HEK293T (cell line): ENCODE measurements around the gene HIRA.

ENCODE experiments used
- CTCF ChIA-PET: fragments of 350-600 bp; formaldehyde crosslinking; extraction: SDS; loops from one replicate; lab custom pipeline; 2021; ENCODE audit warnings: antibody characterized with exemption, inconsistent platforms; lab: Yijun Ruan, JAX
- POLR2A ChIA-PET: fragments of 350-600 bp; formaldehyde crosslinking; extraction: SDS; loops from one replicate; lab custom pipeline; 2020; ENCODE audit warnings: antibody characterized with exemption, inconsistent platforms; lab: Yijun Ruan, JAX
- DNase-seq: peaks from one replicate; pipeline ENCODE4 v3.0.0; 2012; ENCODE audit warnings: mixed read lengths; ENCODE audit errors: extremely low spot score
- ARNT ChIP-seq: fragments of 450-650 bp; IDR thresholded peaks from 2 replicates; pipeline ENCODE4 v1.6.1; 2017; ENCODE audit warnings: mild to moderate bottlenecking
- BHLHE40 ChIP-seq: fragments of 450-650 bp; IDR thresholded peaks from 2 replicates; pipeline ENCODE4 v1.6.1; 2016; ENCODE audit warnings: mild to moderate bottlenecking, moderate library complexity, borderline replicate concordance
- CTBP1 ChIP-seq: fragments of 450-650 bp; IDR thresholded peaks from 2 replicates; pipeline ENCODE4 v1.6.1; 2016; ENCODE audit warnings: borderline replicate concordance
- ELF4 ChIP-seq: fragments of 450-650 bp; IDR thresholded peaks from 2 replicates; pipeline ENCODE4 v1.6.1; 2017; ENCODE audit warnings: antibody characterized with exemption
- FOXA1 ChIP-seq: fragments of 450-650 bp; IDR thresholded peaks from 2 replicates; pipeline ENCODE4 v1.6.1; 2016; ENCODE audit warnings: mild to moderate bottlenecking
- FOXK2 ChIP-seq: fragments of 450-650 bp; IDR thresholded peaks from 2 replicates; pipeline ENCODE4 v1.6.1; 2016; ENCODE audit warnings: mild to moderate bottlenecking
- FOXM1 ChIP-seq: fragments of 450-650 bp; IDR thresholded peaks from 2 replicates; pipeline ENCODE4 v1.6.1; 2017; ENCODE audit warnings: mild to moderate bottlenecking, borderline replicate concordance
- HDGF ChIP-seq: fragments of 450-650 bp; IDR thresholded peaks from 2 replicates; pipeline ENCODE4 v1.6.1; 2017; ENCODE audit warnings: antibody characterized with exemption, borderline replicate concordance
- L3MBTL2 ChIP-seq: fragments of 450-650 bp; conservative IDR thresholded peaks from 2 replicates; pipeline ENCODE4 v1.6.1; 2016; ENCODE audit warnings: mild to moderate bottlenecking
- LEF1 ChIP-seq: fragments of 450-650 bp; IDR thresholded peaks from 2 replicates; pipeline ENCODE4 v1.6.1; 2017; ENCODE audit warnings: mild to moderate bottlenecking, borderline replicate concordance
- NFRKB ChIP-seq: fragments of 450-650 bp; IDR thresholded peaks from 2 replicates; pipeline ENCODE4 v1.6.1; 2016; ENCODE audit warnings: mild to moderate bottlenecking, moderate library complexity
- PKNOX1 ChIP-seq: fragments of 450-650 bp; IDR thresholded peaks from 2 replicates; pipeline ENCODE4 v1.6.1; 2016
- SP1 ChIP-seq: fragments of 450-650 bp; IDR thresholded peaks from 2 replicates; pipeline ENCODE4 v1.6.1; 2017
- SUZ12 ChIP-seq: fragments of 450-650 bp; IDR thresholded peaks from 2 replicates; pipeline ENCODE4 v1.6.1; 2016; ENCODE audit warnings: mild to moderate bottlenecking
- TARDBP ChIP-seq: fragments of 450-650 bp; IDR thresholded peaks from 2 replicates; pipeline ENCODE4 v1.6.1; 2016
- ZNF384 ChIP-seq: fragments of 450-650 bp; IDR thresholded peaks from 2 replicates; pipeline ENCODE4 v1.6.1; 2016

The HIRA gene

GRCh38 chr22:19456541-19456940, 25.0 kb upstream of the HIRA start:
- TF ChIP-seq FOXA1: no peak
- no peak for TF ChIP-seq TARDBP
- TF ChIP-seq SUZ12: no peak
- no peak for TF ChIP-seq PKNOX1
- no peak for TF ChIP-seq L3MBTL2
- TF ChIP-seq LEF1: no peak
- no peak for TF ChIP-seq FOXM1
- TF ChIP-seq BHLHE40: no peak
- no peak for TF ChIP-seq ARNT
- no peak for TF ChIP-seq ZNF384
- no peak for TF ChIP-seq ELF4
- no peak for TF ChIP-seq FOXK2
- ChIA-PET CTCF (no interaction called here), POLR2A (no interaction called here)
- no peak for DNase-seq

- ChIA-PET POLR2A (no interaction called here), CTCF (no interaction called here)
- DNase-seq: no peak
- no peak for TF ChIP-seq L3MBTL2
- no peak for TF ChIP-seq ZNF384
- TF ChIP-seq CTBP1: no peak
Observed at GRCh38 chr22:19455585-19456370, 24.2 kb upstream of the HIRA start.

- TF ChIP-seq L3MBTL2 (no peak), ELF4 (no peak), BHLHE40 (no peak), HDGF (no peak), PKNOX1 (no peak), NFRKB (no peak), ARNT (no peak), ZNF384 (no peak), TARDBP (no peak), FOXA1 (no peak), CTBP1 (no peak), SUZ12 (no peak), FOXK2 (no peak), SP1 (no peak), LEF1 (no peak), FOXM1 (no peak)
- no peak for DNase-seq
- ChIA-PET CTCF (no interaction called here), POLR2A (no interaction called here)
Observed at GRCh38 chr22:19455033-19455432, 23.5 kb upstream of the HIRA start.

- CTCF ChIA-PET: interaction anchor here (0.9 kb wide), 1 partner anchor 20 kb away, joined by 3 read pairs; no protein-coding TSS in a partner anchor
- no peak for DNase-seq
- POLR2A ChIA-PET: no interaction called here
- TF ChIP-seq SP1 (no peak), ARNT (no peak), PKNOX1 (no peak), FOXK2 (no peak), LEF1 (no peak), FOXM1 (no peak), FOXA1 (no peak)
Observed at GRCh38 chr22:19454156-19454555, 22.6 kb upstream of the HIRA start.

- TF ChIP-seq SP1 (no peak), HDGF (no peak)
- DNase-seq: no peak
- ChIA-PET POLR2A (no interaction called here), CTCF (interaction anchor here (0.9 kb wide), 1 partner anchor 20 kb away, joined by 3 read pairs; no protein-coding TSS in a partner anchor)
Observed at GRCh38 chr22:19453718-19454117, 22.2 kb upstream of the HIRA start.

- POLR2A ChIA-PET: interaction anchor here (0.6 to 2.2 kb wide), 2 partner anchors 25 to 28 kb away, joined by 3 to 7 read pairs; partner anchors contain the start of gene CDC45
- no peak for DNase-seq
- TF ChIP-seq FOXA1: no peak
- no peak for TF ChIP-seq PKNOX1
- no peak for TF ChIP-seq NFRKB
- no peak for TF ChIP-seq FOXK2
- TF ChIP-seq ZNF384: no peak
- TF ChIP-seq LEF1: no peak
- no peak for TF ChIP-seq SUZ12
- TF ChIP-seq ARNT: no peak
- TF ChIP-seq CTBP1: no peak
- no peak for TF ChIP-seq TARDBP
- TF ChIP-seq L3MBTL2: no peak
- TF ChIP-seq BHLHE40: no peak
- TF ChIP-seq FOXM1: no peak
- no peak for TF ChIP-seq HDGF
- no peak for TF ChIP-seq SP1
- no peak for TF ChIP-seq ELF4
Observed at GRCh38 chr22:19451570-19451969, 20.0 kb upstream of the HIRA start.

More at GRCh38 chr22:19451570-19451969, 20.0 kb upstream of the HIRA start:
- CTCF ChIA-PET: no interaction called here
